Dermis microvascular lymphatic vessel endothelial cell (primary cell): Measurements from ENCODE around the gene SELENBP1. TPM values are rescaled to one million over a fixed set of nuclear protein-coding genes. Genes with fewer than 3 reads are reported as not detected.

Experiments used
- total RNA-seq: library from RNA; depleted of rRNA; stranded (reverse); fragments of >200 nt; gene quantifications from 2 replicates; pipeline ENCODE4 v1.2.1, GENCODE V29; 2014

SELENBP1 gene
- total RNA-seq, 1 donor from 2014 or later = 0.13 TPM

Other genes with a start within 250 kb of the SELENBP1 start
- 3.1 and 6.2 TPM in 2 replicates for gene SEMA6C, start 226.1 kb downstream of the SELENBP1 start, total RNA-seq
- 0.13 TPM in 1 of 2 replicates, not detected in the other for gene TNFAIP8L2, start 216.1 kb downstream of the SELENBP1 start, total RNA-seq
- 3.2 and 3.5 TPM in 2 replicates for gene LYSMD1, start 206.8 kb downstream of the SELENBP1 start, total RNA-seq
- gene SCNM1, start 206.6 kb downstream of the SELENBP1 start, total RNA-seq = 16.7 and 17.5 TPM in 2 replicates
- gene TMOD4, start 196.7 kb downstream of the SELENBP1 start, total RNA-seq = 0.25 TPM in 1 of 2 replicates, not detected in the other
- gene VPS72, start 182.5 kb downstream of the SELENBP1 start, total RNA-seq = 40.8 and 42.1 TPM in 2 replicates
- 32.6 and 44.3 TPM in 2 replicates for gene PIP5K1A, start 174.2 kb downstream of the SELENBP1 start, total RNA-seq
- gene PSMD4, start 118.0 kb downstream of the SELENBP1 start, total RNA-seq = 192 and 200 TPM in 2 replicates
- gene ZNF687, start 90.4 kb downstream of the SELENBP1 start, total RNA-seq = 5.8 and 9.7 TPM in 2 replicates
- gene PI4KB, start 45.3 kb downstream of the SELENBP1 start, total RNA-seq = 29.7 and 38.1 TPM in 2 replicates
- gene RFX5, start 25.5 kb downstream of the SELENBP1 start, total RNA-seq = 40.7 and 48.7 TPM in 2 replicates
- gene PSMB4, start 26.9 kb upstream of the SELENBP1 start, total RNA-seq = 435 and 447 TPM in 2 replicates
- gene POGZ, start 86.8 kb upstream of the SELENBP1 start, total RNA-seq = 8.7 and 18.0 TPM in 2 replicates
- gene CGN, start 138.7 kb upstream of the SELENBP1 start, total RNA-seq = 0.13 TPM in 2 replicates
- 3.9 TPM in 2 replicates for gene TUFT1, start 167.6 kb upstream of the SELENBP1 start, total RNA-seq
- 12.6 and 12.8 TPM in 2 replicates for gene SNX27, start 239.3 kb upstream of the SELENBP1 start, total RNA-seq